Astrocyte of the spinal cord (primary cell): ENCODE measurements around the gene SMG6.
A peak's percentile ranks its signal among the peaks of the same experiment; 100 is the strongest.
"Not testable (repeated sequence)": the region's sequence is repeated elsewhere in the genome, so short reads cannot be mapped to it uniquely, and the experiment has no call there.

Source experiments
- DNase-seq: peaks from one replicate; pipeline ENCODE4 v3.0.0; 2011; ENCODE audit warnings: low read depth, low spot score
- H3K4me3 ChIP-seq: 2 replicates; pipeline ENCODE4 v1.5.1; 2011; ENCODE audit warnings: low read depth, mild to moderate bottlenecking, low read length, moderate library complexity
- in situ Hi-C: cut with HindIII; loops from 2 replicates; pipeline ENCODE4 v1.10.0; 2017; ENCODE audit warnings: low sequenced_read_pairs
- TF ChIP-seq, protein P1 (sequence below): IDR thresholded peaks from 2 replicates; pipeline ENCODE4 v1.5.1; 2012; ENCODE audit warnings: low read depth, mild to moderate bottlenecking, low read length, inconsistent platforms

The SMG6 gene

DNA sequence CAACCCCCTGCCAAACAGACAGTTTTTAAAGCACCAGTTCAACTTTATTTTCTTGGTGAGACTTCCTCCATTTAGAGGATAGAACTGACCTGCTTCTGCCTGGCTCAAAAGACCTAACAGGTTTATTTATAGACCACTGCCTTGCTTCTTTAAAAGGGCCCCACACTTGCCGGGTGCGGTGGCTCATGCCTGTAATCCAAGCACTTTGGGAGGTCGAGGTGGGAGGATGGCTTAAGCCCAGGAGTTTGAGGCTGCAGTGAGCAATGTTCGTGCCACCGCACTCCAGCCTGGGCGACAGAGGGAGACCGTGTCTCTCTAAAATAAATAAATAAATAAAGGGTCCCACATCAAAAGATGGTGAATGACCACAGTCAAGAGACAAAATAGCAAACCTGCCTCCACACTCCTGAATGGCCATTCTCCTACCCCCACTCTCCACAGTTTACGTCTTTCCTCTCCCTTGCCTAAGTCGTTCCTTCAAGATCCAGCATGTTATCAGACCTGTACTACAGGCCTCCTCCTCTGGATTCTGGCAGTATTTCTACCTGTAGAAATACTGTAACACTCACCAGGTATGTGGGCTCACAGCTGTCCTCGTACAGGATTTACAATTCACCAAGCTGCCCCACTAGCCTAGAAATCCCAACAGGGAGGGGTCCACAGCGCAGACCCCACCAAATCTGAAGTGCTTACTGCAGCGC lies 95.6 kb downstream of the SMG6 start:
- no peak overlapping the region for H3K4me3 ChIP-seq
- DNase-seq = no peak
- in situ Hi-C loops = no loop called here
- TF ChIP-seq, protein P1, sequence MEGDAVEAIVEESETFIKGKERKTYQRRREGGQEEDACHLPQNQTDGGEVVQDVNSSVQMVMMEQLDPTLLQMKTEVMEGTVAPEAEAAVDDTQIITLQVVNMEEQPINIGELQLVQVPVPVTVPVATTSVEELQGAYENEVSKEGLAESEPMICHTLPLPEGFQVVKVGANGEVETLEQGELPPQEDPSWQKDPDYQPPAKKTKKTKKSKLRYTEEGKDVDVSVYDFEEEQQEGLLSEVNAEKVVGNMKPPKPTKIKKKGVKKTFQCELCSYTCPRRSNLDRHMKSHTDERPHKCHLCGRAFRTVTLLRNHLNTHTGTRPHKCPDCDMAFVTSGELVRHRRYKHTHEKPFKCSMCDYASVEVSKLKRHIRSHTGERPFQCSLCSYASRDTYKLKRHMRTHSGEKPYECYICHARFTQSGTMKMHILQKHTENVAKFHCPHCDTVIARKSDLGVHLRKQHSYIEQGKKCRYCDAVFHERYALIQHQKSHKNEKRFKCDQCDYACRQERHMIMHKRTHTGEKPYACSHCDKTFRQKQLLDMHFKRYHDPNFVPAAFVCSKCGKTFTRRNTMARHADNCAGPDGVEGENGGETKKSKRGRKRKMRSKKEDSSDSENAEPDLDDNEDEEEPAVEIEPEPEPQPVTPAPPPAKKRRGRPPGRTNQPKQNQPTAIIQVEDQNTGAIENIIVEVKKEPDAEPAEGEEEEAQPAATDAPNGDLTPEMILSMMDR = no peak

DNA sequence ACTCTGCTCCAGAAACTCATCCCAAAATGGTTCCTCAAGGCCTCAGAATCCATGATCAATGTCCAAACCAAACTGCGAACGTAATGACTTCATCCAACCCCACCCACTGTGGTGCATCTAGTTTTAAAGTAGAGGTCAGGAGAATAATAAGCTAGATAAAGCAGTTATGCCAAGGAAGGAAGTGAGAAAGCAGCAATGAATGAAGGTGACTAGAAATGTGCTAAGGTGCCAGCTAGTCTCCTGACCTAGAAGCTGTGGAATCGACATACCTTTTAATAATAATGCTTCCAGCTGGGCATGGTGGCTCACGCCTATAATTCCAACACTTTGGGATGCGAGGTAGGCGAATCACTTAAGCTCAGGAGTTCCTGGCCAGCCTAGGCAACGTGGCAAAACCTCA lies 99.2 kb downstream of the SMG6 start:
- in situ Hi-C loops = no loop called here
- no peak overlapping the region for H3K4me3 ChIP-seq

DNA sequence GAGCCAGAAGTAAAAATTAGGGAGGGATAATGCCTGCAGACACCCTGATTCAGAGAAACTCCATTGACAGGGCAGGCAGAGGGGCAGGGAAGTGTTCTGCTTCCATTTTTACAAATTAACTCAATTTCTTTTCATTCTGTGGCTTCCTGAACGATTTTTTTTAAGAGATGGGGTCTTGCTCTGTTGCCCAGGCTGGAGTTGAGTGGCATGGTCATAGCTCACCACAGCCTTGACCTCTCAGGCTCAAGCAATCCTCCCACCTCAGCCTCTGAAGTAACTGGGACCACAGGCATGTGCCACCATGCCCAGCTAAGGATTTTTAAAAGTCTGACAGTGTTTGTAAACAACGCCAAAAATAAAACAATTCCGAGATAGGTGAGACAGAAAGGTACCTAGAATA lies 99.8 kb downstream of the SMG6 start:
- H3K4me3 ChIP-seq = no peak overlapping the region
- TF ChIP-seq, protein P1 = no peak
- in situ Hi-C loops = no loop called here
- DNase-seq = no peak

More for the DNA sequence above, 99.2 kb downstream of the SMG6 start:
- TF ChIP-seq, protein P1 = no peak
- DNase-seq = no peak

DNA sequence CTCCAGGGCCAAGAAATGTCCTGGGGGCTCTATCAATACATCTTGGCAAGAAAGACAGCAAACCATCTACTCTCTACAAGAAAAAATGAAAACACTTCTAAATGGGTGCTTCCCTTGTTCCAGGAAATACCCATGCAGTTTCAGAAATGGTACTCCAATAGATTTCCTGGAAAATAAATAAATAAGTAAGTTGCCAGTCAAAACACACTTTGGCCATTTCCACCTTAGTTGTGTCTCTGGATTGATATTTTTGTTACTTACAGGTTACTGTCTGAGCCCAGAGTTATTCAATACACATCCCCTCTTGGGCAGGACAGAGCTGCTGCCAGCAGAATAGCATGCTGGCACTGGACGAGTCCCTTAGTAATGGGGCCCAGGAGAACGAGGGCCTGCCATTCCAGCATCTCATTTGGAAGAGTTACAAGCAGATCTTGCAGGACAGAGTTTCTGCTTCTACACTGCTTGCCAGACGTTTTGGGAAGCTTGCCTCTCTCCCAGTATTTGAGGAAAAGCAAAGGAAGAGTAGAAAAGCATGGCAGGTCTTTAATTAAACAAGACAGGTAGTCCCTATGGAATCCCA lies 100.5 kb downstream of the SMG6 start:
- no peak for DNase-seq
- no peak overlapping the region for H3K4me3 ChIP-seq
- in situ Hi-C loops = no loop called here
- TF ChIP-seq, protein P1 = no peak

DNA sequence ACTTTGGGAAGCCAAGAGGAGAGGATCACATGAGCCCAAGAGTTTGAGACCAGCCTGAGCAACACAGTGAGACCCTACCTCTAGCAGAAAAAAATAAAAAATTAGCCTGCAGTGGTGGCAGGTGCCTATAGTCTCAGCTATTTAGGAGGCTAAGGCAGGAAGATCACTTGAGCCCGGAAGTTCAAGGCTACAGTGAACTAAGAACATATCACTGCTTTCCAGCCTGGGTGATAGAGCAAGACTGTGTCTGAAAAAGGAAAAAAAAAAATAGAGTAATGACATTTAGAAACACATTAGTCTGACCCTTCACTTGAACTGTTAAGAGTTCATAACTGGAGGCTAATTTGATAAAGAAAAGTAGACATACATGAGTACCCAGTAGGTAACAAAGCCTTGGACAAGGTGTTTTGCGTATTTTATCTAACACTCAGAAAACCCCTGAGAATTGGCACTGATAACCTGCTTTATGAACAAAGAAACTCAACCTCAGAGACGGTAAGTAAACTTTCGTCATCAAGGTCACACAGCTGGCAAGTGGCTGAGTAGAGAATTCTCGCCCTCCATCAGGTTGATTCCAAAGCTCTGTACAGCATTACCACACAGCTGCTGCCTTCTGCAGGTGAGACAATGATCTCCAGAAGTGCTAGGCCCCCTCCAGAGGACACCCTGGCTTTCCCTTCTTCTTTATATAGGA lies 101.1 kb downstream of the SMG6 start:
- in situ Hi-C loops = no loop called here
- no peak for DNase-seq

DNA sequence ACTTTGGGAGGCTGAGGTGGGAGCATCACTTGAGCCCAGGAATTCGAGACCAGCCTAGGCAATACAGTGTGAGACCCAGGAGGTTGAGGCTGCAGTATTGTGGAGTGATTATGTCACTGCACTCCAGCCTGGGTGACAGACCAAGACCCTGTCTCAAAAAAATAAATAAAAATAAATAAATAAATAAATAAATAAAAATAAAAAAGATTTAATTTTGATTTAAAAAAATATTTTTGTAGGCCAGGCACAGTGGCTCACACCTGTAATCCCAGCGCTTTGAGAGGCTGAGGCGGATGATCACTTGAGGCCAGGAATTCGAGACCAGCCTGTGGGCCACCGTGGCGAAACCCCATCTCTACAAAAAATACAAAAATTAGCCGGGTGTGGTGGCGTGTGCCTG lies 104.2 kb downstream of the SMG6 start:
- DNase-seq, in situ Hi-C loops, H3K4me3 ChIP-seq: not testable (repeated sequence)

More for the DNA sequence above, 101.1 kb downstream of the SMG6 start:
- no peak overlapping the region for H3K4me3 ChIP-seq
- TF ChIP-seq, protein P1 = no peak

DNA sequence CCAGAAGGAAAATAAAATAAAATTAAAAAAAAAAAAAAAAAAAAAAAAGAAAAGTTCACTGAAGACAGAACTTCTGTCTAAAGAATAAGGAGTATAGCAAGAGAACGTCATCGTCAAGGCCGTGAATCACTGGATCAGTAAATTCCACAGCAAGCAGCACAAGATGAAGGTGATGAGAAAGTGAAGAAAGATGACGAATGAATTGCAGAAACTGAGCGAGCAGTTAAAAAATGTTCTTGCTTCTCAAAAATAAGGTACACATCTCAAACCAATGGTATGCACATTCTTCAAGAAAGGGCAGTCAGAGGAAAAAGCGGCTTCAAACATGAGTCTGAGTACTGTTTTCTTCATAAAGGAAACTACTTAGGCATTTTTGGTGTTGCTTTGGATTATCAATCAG lies 104.7 kb downstream of the SMG6 start:
- no peak overlapping the region for H3K4me3 ChIP-seq
- TF ChIP-seq, protein P1 = no peak
- in situ Hi-C loops = no loop called here
- peak; percentile 55 for DNase-seq
